ENCODE results near the gene GNG12.

The GNG12 gene

DNA sequence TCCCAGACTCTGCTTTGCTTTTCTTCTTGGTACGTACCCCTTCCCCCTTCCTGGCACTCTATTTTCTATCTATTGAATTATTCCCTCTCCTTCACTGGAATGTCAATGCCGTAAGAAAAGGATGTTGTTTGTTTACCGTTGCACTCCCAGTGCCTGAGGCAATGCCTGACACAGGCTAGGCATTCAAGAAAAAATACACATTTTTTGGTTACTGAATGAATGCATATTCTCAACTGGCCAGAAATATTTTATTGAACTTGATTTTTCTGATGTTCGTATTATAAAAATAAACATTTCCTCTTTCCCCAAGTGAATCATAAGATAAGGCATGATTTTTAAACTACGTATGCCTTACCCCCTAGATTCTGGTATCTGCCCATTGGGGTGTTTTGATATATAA lies 41.2 kb downstream of the GNG12 start:
- Histone ChIP-seq H3K27me3 (ENCODE audit: insufficient read depth, low read length, poor library complexity, severe bottlenecking) (no peaks in the 10 kb centered on the region), H4K20me1 (ENCODE audit: insufficient read depth, low read length, poor library complexity, severe bottlenecking) (no peaks in the 10 kb centered on the region), H3K9me3 (ENCODE audit: insufficient read depth, low read depth, low read length) (no peaks in the 10 kb centered on the region), H3K4me2 (ENCODE audit: low read depth, low read length, poor library complexity, severe bottlenecking) (no peak overlapping the region), H3K4me3 (ENCODE audit: low read length, poor library complexity, severe bottlenecking) (no peak overlapping the region), H3F3A (ENCODE audit: low read depth) (no peaks in the 10 kb centered on the region), H3K79me2 (ENCODE audit: insufficient read depth, low read length) (no peaks in the 10 kb centered on the region), H3K9ac (ENCODE audit: low read depth, low read length, poor library complexity, severe bottlenecking) (no peak overlapping the region), H2AFZ (ENCODE audit: low read length) (no peak overlapping the region), H3K4me1 (ENCODE audit: insufficient read depth, low read length, poor library complexity, severe bottlenecking) (no peaks in the 10 kb centered on the region), H3K36me3 (ENCODE audit: insufficient read depth, low read length) (no peaks in the 10 kb centered on the region), H3K9me2 (replicated peaks; ENCODE audit: low read depth, low read length) (no peaks in the 10 kb centered on the region)
- TF ChIP-seq, protein P1, sequence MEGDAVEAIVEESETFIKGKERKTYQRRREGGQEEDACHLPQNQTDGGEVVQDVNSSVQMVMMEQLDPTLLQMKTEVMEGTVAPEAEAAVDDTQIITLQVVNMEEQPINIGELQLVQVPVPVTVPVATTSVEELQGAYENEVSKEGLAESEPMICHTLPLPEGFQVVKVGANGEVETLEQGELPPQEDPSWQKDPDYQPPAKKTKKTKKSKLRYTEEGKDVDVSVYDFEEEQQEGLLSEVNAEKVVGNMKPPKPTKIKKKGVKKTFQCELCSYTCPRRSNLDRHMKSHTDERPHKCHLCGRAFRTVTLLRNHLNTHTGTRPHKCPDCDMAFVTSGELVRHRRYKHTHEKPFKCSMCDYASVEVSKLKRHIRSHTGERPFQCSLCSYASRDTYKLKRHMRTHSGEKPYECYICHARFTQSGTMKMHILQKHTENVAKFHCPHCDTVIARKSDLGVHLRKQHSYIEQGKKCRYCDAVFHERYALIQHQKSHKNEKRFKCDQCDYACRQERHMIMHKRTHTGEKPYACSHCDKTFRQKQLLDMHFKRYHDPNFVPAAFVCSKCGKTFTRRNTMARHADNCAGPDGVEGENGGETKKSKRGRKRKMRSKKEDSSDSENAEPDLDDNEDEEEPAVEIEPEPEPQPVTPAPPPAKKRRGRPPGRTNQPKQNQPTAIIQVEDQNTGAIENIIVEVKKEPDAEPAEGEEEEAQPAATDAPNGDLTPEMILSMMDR (conservative IDR thresholded peaks at IDR 0.05; ENCODE audit: low read length), result no peak
- no peak for TF ChIP-seq EZH2phosphoT487 (IDR thresholded peaks at IDR 0.05; ENCODE audit: borderline replicate concordance)

DNA sequence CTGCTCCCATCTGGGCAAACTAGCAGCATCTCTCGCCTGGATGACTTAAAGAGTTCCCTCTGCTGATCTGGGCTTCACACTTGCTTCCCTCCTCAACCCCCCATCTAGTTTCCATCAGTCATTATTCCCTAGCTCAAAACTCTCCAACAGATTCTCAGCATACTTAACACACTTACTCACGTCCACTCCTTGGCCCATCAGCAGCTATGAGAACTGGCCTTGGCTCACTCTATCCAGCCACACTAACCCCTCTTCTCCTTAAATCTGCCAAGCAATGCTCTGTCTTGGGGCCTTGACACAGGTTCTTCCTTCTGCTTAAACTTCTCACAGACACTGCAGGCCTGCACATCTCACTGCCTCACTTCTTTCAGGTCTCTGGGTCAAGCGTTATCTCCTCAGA lies 41.6 kb downstream of the GNG12 start:
- H3K4me1 ChIP-seq (ENCODE audit: insufficient read depth, low read length, poor library complexity, severe bottlenecking), result no peaks in the 10 kb centered on the region
- H3K9me2 ChIP-seq (replicated peaks; ENCODE audit: low read depth, low read length), result no peaks in the 10 kb centered on the region
- H3K36me3 ChIP-seq (ENCODE audit: insufficient read depth, low read length), result no peaks in the 10 kb centered on the region
- TF ChIP-seq, protein P1 (conservative IDR thresholded peaks at IDR 0.05; ENCODE audit: low read length), result no peak
- no peak for TF ChIP-seq EZH2phosphoT487 (IDR thresholded peaks at IDR 0.05; ENCODE audit: borderline replicate concordance)
- H3K9ac ChIP-seq (ENCODE audit: low read depth, low read length, poor library complexity, severe bottlenecking), result no peak overlapping the region
- no peaks in the 10 kb centered on the region for H3F3A ChIP-seq (ENCODE audit: low read depth)
- H3K79me2 ChIP-seq (ENCODE audit: insufficient read depth, low read length), result no peaks in the 10 kb centered on the region
- no peaks in the 10 kb centered on the region for H3K27me3 ChIP-seq (ENCODE audit: insufficient read depth, low read length, poor library complexity, severe bottlenecking)
- no peaks in the 10 kb centered on the region for H3K9me3 ChIP-seq (ENCODE audit: insufficient read depth, low read depth, low read length)
- H2AFZ ChIP-seq (ENCODE audit: low read length), result no peak overlapping the region
- no peak overlapping the region for H3K4me3 ChIP-seq (ENCODE audit: low read length, poor library complexity, severe bottlenecking)
- no peak overlapping the region for H3K4me2 ChIP-seq (ENCODE audit: low read depth, low read length, poor library complexity, severe bottlenecking)
- no peaks in the 10 kb centered on the region for H4K20me1 ChIP-seq (ENCODE audit: insufficient read depth, low read length, poor library complexity, severe bottlenecking)

DNA sequence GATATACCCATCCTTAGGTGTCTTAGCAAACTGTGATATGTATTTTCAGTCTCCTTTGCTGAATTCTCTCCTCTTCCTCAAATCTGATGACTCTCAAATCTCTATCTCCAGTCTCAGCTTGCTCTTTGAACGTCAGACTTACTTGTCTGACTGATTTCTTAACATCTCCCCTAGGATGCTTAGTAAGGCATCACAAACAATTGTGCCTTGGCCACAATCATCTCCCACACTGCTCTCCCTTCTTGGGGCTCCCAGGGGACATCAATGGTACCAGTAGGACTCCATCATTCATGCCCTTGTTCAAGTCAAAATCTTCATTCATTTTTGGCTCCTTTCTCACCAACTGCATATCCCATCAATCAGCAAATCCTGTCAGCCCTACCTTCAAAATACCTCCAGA lies 42.0 kb downstream of the GNG12 start:
- H3K4me1 ChIP-seq (ENCODE audit: insufficient read depth, low read length, poor library complexity, severe bottlenecking), result no peaks in the 10 kb centered on the region

More for the DNA sequence above, 42.0 kb downstream of the GNG12 start:
- no peak overlapping the region for H3K4me2 ChIP-seq (ENCODE audit: low read depth, low read length, poor library complexity, severe bottlenecking)
- no peak overlapping the region for H3K4me3 ChIP-seq (ENCODE audit: low read length, poor library complexity, severe bottlenecking)
- no peaks in the 10 kb centered on the region for H3K36me3 ChIP-seq (ENCODE audit: insufficient read depth, low read length)
- no peaks in the 10 kb centered on the region for H3F3A ChIP-seq (ENCODE audit: low read depth)
- no peaks in the 10 kb centered on the region for H3K79me2 ChIP-seq (ENCODE audit: insufficient read depth, low read length)
- no peaks in the 10 kb centered on the region for H3K9me2 ChIP-seq (replicated peaks; ENCODE audit: low read depth, low read length)
- H4K20me1 ChIP-seq (ENCODE audit: insufficient read depth, low read length, poor library complexity, severe bottlenecking), result no peaks in the 10 kb centered on the region
- no peaks in the 10 kb centered on the region for H3K27me3 ChIP-seq (ENCODE audit: insufficient read depth, low read length, poor library complexity, severe bottlenecking)
- TF ChIP-seq, protein P1 (conservative IDR thresholded peaks at IDR 0.05; ENCODE audit: low read length), result no peak
- no peak for TF ChIP-seq EZH2phosphoT487 (IDR thresholded peaks at IDR 0.05; ENCODE audit: borderline replicate concordance)
- H3K9me3 ChIP-seq (ENCODE audit: insufficient read depth, low read depth, low read length), result no peaks in the 10 kb centered on the region
- no peak overlapping the region for H2AFZ ChIP-seq (ENCODE audit: low read length)
- no peak overlapping the region for H3K9ac ChIP-seq (ENCODE audit: low read depth, low read length, poor library complexity, severe bottlenecking)
